ENCODE data around the gene SNU13.

SNU13 gene

GRCh38 chr22:41661713-41662112, 27.0 kb downstream of the SNU13 start:
- TF ChIP-seq CTCF (IDR thresholded peaks at IDR 0.05; ENCODE audit: low read depth, low read length) = no peak
- no peak for DNase-seq (ENCODE audit: extremely low read depth, low read depth)

- no peak for TF ChIP-seq CTCF (IDR thresholded peaks at IDR 0.05; ENCODE audit: low read depth, low read length)
- DNase-seq (ENCODE audit: extremely low read depth, low read depth) = no peak
Observed at GRCh38 chr22:41661088-41661487, 27.6 kb downstream of the SNU13 start.

GRCh38 chr22:41660416-41660815, 28.3 kb downstream of the SNU13 start:
- TF ChIP-seq CTCF (IDR thresholded peaks at IDR 0.05; ENCODE audit: low read depth, low read length) = no peak
- no peak for DNase-seq (ENCODE audit: extremely low read depth, low read depth)

- no peak for DNase-seq (ENCODE audit: extremely low read depth, low read depth)
- TF ChIP-seq CTCF (IDR thresholded peaks at IDR 0.05; ENCODE audit: low read depth, low read length) = no peak
Observed at GRCh38 chr22:41659941-41660340, 28.7 kb downstream of the SNU13 start.

GRCh38 chr22:41658869-41659268, 29.8 kb downstream of the SNU13 start:
- no peak for TF ChIP-seq CTCF (IDR thresholded peaks at IDR 0.05; ENCODE audit: low read depth, low read length)
- DNase-seq (ENCODE audit: extremely low read depth, low read depth) = no peak

- no peak for TF ChIP-seq CTCF (IDR thresholded peaks at IDR 0.05; ENCODE audit: low read depth, low read length)
- DNase-seq (ENCODE audit: extremely low read depth, low read depth) = no peak
Observed at GRCh38 chr22:41657709-41658108, 31.0 kb downstream of the SNU13 start.

- no peak for TF ChIP-seq CTCF (IDR thresholded peaks at IDR 0.05; ENCODE audit: low read depth, low read length)
- no peak for DNase-seq (ENCODE audit: extremely low read depth, low read depth)
Observed at GRCh38 chr22:41656556-41656955, 32.1 kb downstream of the SNU13 start.
